GM23338 (cell line): Measurements from ENCODE around the gene CHRNA4. TPM values are rescaled to one million over a fixed set of nuclear protein-coding genes. Genes with fewer than 3 reads are reported as not detected.

ENCODE experiments used
- ATAC-seq: fragments of 200-7000 bp; cut with Tn5 transposase; 3 replicates; pipeline ENCODE4 v1.9.1; 2020
- DNase-seq: peaks from one replicate; pipeline ENCODE4 v3.0.0-alpha.2; 2015; ENCODE audit warnings: low spot score
- H2AFZ ChIP-seq: fragments of 200-600 bp; sonication (generic); 2 replicates; pipeline ENCODE4 v1.8.0; 2016; ENCODE audit warnings: antibody characterized with exemption, mild to moderate bottlenecking, moderate library complexity
- H3F3A ChIP-seq: fragments of 200-600 bp; sonication (generic); replicated peaks from 2 replicates; pipeline ENCODE4 v1.8.0; 2017; ENCODE audit warnings: antibody characterized with exemption, mixed run types, low read depth
- H3K27ac ChIP-seq: fragments of 200-600 bp; sonication (generic); 2 replicates; pipeline ENCODE4 v1.6.1; 2016; ENCODE audit warnings: low read depth
- H3K27me3 ChIP-seq: fragments of 200-600 bp; sonication (generic); 2 replicates; pipeline ENCODE4 v1.8.0; 2016; ENCODE audit warnings: mild to moderate bottlenecking, mixed run types, moderate library complexity; ENCODE audit not compliant: insufficient read depth
- H3K36me3 ChIP-seq: fragments of 200-600 bp; sonication (generic); 2 replicates; pipeline ENCODE4 v1.8.0; 2016; ENCODE audit warnings: mild to moderate bottlenecking; ENCODE audit not compliant: insufficient read depth
- H3K4me1 ChIP-seq: fragments of 200-600 bp; sonication (generic); 2 replicates; pipeline ENCODE4 v1.8.0; 2016; ENCODE audit warnings: mild to moderate bottlenecking, moderate library complexity; ENCODE audit not compliant: insufficient read depth
- H3K4me2 ChIP-seq: fragments of 200-600 bp; sonication (generic); 2 replicates; pipeline ENCODE4 v1.7.1; 2017; ENCODE audit warnings: mixed run types
- H3K4me3 ChIP-seq: fragments of 200-600 bp; sonication (generic); 2 replicates; pipeline ENCODE4 v1.6.1; 2016; ENCODE audit warnings: mixed run types
- H3K79me2 ChIP-seq: fragments of 200-600 bp; sonication (generic); replicated peaks from 2 replicates; pipeline ENCODE4 v1.8.0; 2017; ENCODE audit warnings: mild to moderate bottlenecking; ENCODE audit not compliant: insufficient read depth
- H3K9me2 ChIP-seq: fragments of 200-600 bp; sonication (generic); 2 replicates; pipeline ENCODE4 v1.8.0; 2017; ENCODE audit not compliant: insufficient read depth
- H4K20me1 ChIP-seq: fragments of 200-600 bp; sonication (generic); replicated peaks from 2 replicates; pipeline ENCODE4 v1.8.0; 2017; ENCODE audit warnings: mild to moderate bottlenecking; ENCODE audit not compliant: insufficient read depth
- H3K27ac Mint-ChIP-seq: 2 replicates; pipeline ENCODE4 v1.8.0; 2020; ENCODE audit warnings: inconsistent platforms, mild to moderate bottlenecking, moderate library complexity, mixed read lengths
- H3K27me3 Mint-ChIP-seq: 3 replicates; pipeline ENCODE4 v1.8.0; 2022; ENCODE audit warnings: low read depth, mild to moderate bottlenecking, moderate library complexity, mixed read lengths, inconsistent platforms; ENCODE audit not compliant: insufficient read depth, poor library complexity
- H3K36me3 Mint-ChIP-seq: 3 replicates; pipeline ENCODE4 v1.8.0; 2021; ENCODE audit warnings: low read depth, mild to moderate bottlenecking, inconsistent platforms, moderate library complexity, mixed read lengths
- H3K4me1 Mint-ChIP-seq: 3 replicates; pipeline ENCODE4 v1.8.0; 2020; ENCODE audit warnings: mild to moderate bottlenecking, inconsistent platforms, mixed read lengths
- H3K4me3 Mint-ChIP-seq: 3 replicates; pipeline ENCODE4 v1.8.0; 2021; ENCODE audit warnings: moderate library complexity, mild to moderate bottlenecking, inconsistent platforms, mixed read lengths
- H3K9me3 Mint-ChIP-seq: 3 replicates; pipeline ENCODE4 v1.8.0; 2020; ENCODE audit warnings: moderate library complexity, mild to moderate bottlenecking, inconsistent platforms, mixed read lengths
- CREB1 ChIP-seq: fragments of 250-450 bp; sonication (Bioruptor Pico); IDR thresholded peaks from 2 replicates; pipeline ENCODE4 v1.5.0; 2020; ENCODE audit warnings: low read depth, mild to moderate bottlenecking, moderate library complexity
- CTCF ChIP-seq, 2 experiments: fragments of 200-600 bp in 1 of 2; sonication (generic) in 1 of 2; conservative IDR thresholded peaks; 2 replicates each; pipeline versions ENCODE4 v1.5.1 to v1.6.1; 2016 to 2017; ENCODE audit warnings: antibody characterized with exemption in 2 of 2, low read depth in 2 of 2, mild to moderate bottlenecking in 2 of 2, moderate library complexity in 1 of 2
- ETS1 ChIP-seq: IDR thresholded peaks from 2 replicates; pipeline ENCODE4 v1.6.1; 2016; ENCODE audit warnings: antibody characterized with exemption
- EZH2 ChIP-seq: fragments of 200-600 bp; sonication (generic); IDR thresholded peaks from one replicate; pipeline ENCODE4 v1.8.0; 2017; ENCODE audit warnings: antibody characterized with exemption, mild to moderate bottlenecking, low read depth; ENCODE audit not compliant: unreplicated experiment
- EZH2phosphoT487 ChIP-seq: fragments of 200-600 bp; sonication (generic); IDR thresholded peaks from one replicate; pipeline ENCODE4 v1.8.1; 2018; ENCODE audit warnings: antibody characterized with exemption; ENCODE audit not compliant: unreplicated experiment
- JUNB ChIP-seq: IDR thresholded peaks from one replicate; pipeline ENCODE4 v1.6.1; 2016; ENCODE audit warnings: antibody characterized with exemption; ENCODE audit not compliant: unreplicated experiment
- NANOG ChIP-seq: IDR thresholded peaks from 2 replicates; pipeline ENCODE4 v1.6.1; 2016; ENCODE audit warnings: antibody characterized with exemption, borderline replicate concordance
- POLR2AphosphoS5 ChIP-seq: IDR thresholded peaks from 2 replicates; pipeline ENCODE4 v1.6.1; 2016; ENCODE audit warnings: antibody characterized with exemption, low read depth
- STAT1 ChIP-seq: IDR thresholded peaks from one replicate; pipeline ENCODE4 v1.6.1; 2016; ENCODE audit warnings: antibody characterized with exemption; ENCODE audit not compliant: unreplicated experiment
- ZNF114 ChIP-seq: fragments of 250-450 bp; sonication (Bioruptor Pico); IDR thresholded peaks from 2 replicates; pipeline ENCODE4 v1.5.0; 2020; ENCODE audit warnings: mild to moderate bottlenecking, moderate library complexity
- ZNF331 ChIP-seq: fragments of 250-450 bp; sonication (Bioruptor Pico); IDR thresholded peaks from 2 replicates; pipeline ENCODE4 v1.5.0; 2020; ENCODE audit warnings: low read depth, mild to moderate bottlenecking, moderate library complexity
- polyA plus RNA-seq: library from polyadenylated mRNA; unstranded; fragments of >200 nt; fragmentation: Nextera tagmentation; extraction: Ambion mirVana; gene quantifications from 2 replicates; pipeline ENCODE4 v1.2.1, GENCODE V29; 2016
- total RNA-seq: library from RNA; depleted of rRNA; stranded (reverse); fragments of >200 nt; shearing (Covaris generic); gene quantifications from 2 replicates; pipeline ENCODE4 v1.2.3, GENCODE V29; 2014
- TF ChIP-seq, protein P1 (sequence below): IDR thresholded peaks from one replicate; pipeline ENCODE4 v1.6.1; 2018; ENCODE audit warnings: antibody characterized with exemption; ENCODE audit not compliant: unreplicated experiment
- TF ChIP-seq, protein P2 (sequence below): fragments of 250-450 bp; sonication (Bioruptor Pico); IDR thresholded peaks from 2 replicates; pipeline ENCODE4 v1.5.0; 2020; ENCODE audit warnings: mild to moderate bottlenecking, moderate library complexity

CHRNA4 gene
- total and polyA plus RNA-seq, 2 experiments from 2014 or later: 2.7 to 3.9 TPM

GRCh38 chr20:63336232-63336752 is 24.9 kb downstream of the CHRNA4 start:
- Mint-ChIP-seq H3K27me3 (peaks cover 33% of the 10 kb centered on the region), H3K4me1 (peaks cover 4% of the 10 kb centered on the region; the same call in 1 of the 3 replicates), H3K4me3 (no peak overlapping the region), H3K9me3 (peaks cover 42% of the 10 kb centered on the region), H3K36me3 (peaks cover 22% of the 10 kb centered on the region), H3K27ac (no peak overlapping the region)
- Histone ChIP-seq H3K4me1 (no peaks in the 10 kb centered on the region), H3F3A (no peaks in the 10 kb centered on the region), H3K79me2 (no peaks in the 10 kb centered on the region), H3K36me3 (no peaks in the 10 kb centered on the region), H3K27me3 (no peaks in the 10 kb centered on the region), H3K4me3 (no peak overlapping the region), H2AFZ (no peak overlapping the region), H3K9me2 (peaks cover 3% of the 10 kb centered on the region; the same call in 1 of the 2 replicates), H3K27ac (no peak overlapping the region), H4K20me1 (no peaks in the 10 kb centered on the region), H3K4me2 (no peak overlapping the region)
- TF ChIP-seq ETS1 (no peak), ZNF331 (no peak), EZH2phosphoT487 (no peak), POLR2AphosphoS5 (no peak), JUNB (no peak), EZH2 (no peak), ZNF114 (CRISPR knock-in tag) (no peak), NANOG (no peak), CREB1 (CRISPR knock-in tag) (no peak), STAT1 (no peak), CTCF (conservative IDR thresholded peaks at IDR 0.05; ENCODE audit: low read depth in 2 of 2) (no peak)
- TF ChIP-seq, protein P1, sequence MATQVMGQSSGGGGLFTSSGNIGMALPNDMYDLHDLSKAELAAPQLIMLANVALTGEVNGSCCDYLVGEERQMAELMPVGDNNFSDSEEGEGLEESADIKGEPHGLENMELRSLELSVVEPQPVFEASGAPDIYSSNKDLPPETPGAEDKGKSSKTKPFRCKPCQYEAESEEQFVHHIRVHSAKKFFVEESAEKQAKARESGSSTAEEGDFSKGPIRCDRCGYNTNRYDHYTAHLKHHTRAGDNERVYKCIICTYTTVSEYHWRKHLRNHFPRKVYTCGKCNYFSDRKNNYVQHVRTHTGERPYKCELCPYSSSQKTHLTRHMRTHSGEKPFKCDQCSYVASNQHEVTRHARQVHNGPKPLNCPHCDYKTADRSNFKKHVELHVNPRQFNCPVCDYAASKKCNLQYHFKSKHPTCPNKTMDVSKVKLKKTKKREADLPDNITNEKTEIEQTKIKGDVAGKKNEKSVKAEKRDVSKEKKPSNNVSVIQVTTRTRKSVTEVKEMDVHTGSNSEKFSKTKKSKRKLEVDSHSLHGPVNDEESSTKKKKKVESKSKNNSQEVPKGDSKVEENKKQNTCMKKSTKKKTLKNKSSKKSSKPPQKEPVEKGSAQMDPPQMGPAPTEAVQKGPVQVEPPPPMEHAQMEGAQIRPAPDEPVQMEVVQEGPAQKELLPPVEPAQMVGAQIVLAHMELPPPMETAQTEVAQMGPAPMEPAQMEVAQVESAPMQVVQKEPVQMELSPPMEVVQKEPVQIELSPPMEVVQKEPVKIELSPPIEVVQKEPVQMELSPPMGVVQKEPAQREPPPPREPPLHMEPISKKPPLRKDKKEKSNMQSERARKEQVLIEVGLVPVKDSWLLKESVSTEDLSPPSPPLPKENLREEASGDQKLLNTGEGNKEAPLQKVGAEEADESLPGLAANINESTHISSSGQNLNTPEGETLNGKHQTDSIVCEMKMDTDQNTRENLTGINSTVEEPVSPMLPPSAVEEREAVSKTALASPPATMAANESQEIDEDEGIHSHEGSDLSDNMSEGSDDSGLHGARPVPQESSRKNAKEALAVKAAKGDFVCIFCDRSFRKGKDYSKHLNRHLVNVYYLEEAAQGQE: no peak
- TF ChIP-seq, protein P2, sequence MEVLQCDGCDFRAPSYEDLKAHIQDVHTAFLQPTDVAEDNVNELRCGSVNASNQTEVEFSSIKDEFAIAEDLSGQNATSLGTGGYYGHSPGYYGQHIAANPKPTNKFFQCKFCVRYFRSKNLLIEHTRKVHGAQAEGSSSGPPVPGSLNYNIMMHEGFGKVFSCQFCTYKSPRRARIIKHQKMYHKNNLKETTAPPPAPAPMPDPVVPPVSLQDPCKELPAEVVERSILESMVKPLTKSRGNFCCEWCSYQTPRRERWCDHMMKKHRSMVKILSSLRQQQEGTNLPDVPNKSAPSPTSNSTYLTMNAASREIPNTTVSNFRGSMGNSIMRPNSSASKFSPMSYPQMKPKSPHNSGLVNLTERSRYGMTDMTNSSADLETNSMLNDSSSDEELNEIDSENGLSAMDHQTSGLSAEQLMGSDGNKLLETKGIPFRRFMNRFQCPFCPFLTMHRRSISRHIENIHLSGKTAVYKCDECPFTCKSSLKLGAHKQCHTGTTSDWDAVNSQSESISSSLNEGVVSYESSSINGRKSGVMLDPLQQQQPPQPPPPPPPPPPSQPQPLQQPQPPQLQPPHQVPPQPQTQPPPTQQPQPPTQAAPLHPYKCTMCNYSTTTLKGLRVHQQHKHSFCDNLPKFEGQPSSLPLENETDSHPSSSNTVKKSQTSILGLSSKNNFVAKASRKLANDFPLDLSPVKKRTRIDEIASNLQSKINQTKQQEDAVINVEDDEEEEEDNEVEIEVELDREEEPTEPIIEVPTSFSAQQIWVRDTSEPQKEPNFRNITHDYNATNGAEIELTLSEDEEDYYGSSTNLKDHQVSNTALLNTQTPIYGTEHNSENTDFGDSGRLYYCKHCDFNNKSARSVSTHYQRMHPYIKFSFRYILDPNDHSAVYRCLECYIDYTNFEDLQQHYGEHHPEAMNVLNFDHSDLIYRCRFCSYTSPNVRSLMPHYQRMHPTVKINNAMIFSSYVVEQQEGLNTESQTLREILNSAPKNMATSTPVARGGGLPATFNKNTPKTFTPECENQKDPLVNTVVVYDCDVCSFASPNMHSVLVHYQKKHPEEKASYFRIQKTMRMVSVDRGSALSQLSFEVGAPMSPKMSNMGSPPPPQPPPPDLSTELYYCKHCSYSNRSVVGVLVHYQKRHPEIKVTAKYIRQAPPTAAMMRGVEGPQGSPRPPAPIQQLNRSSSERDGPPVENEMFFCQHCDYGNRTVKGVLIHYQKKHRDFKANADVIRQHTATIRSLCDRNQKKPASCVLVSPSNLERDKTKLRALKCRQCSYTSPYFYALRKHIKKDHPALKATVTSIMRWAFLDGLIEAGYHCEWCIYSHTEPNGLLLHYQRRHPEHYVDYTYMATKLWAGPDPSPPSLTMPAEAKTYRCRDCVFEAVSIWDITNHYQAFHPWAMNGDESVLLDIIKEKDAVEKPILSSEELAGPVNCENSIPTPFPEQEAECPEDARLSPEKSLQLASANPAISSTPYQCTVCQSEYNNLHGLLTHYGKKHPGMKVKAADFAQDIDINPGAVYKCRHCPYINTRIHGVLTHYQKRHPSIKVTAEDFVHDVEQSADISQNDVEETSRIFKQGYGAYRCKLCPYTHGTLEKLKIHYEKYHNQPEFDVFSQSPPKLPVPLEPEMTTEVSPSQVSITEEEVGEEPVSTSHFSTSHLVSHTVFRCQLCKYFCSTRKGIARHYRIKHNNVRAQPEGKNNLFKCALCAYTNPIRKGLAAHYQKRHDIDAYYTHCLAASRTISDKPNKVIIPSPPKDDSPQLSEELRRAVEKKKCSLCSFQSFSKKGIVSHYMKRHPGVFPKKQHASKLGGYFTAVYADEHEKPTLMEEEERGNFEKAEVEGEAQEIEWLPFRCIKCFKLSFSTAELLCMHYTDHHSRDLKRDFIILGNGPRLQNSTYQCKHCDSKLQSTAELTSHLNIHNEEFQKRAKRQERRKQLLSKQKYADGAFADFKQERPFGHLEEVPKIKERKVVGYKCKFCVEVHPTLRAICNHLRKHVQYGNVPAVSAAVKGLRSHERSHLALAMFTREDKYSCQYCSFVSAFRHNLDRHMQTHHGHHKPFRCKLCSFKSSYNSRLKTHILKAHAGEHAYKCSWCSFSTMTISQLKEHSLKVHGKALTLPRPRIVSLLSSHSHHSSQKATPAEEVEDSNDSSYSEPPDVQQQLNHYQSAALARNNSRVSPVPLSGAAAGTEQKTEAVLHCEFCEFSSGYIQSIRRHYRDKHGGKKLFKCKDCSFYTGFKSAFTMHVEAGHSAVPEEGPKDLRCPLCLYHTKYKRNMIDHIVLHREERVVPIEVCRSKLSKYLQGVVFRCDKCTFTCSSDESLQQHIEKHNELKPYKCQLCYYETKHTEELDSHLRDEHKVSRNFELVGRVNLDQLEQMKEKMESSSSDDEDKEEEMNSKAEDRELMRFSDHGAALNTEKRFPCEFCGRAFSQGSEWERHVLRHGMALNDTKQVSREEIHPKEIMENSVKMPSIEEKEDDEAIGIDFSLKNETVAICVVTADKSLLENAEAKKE (CRISPR knock-in tag): no peak
- ATAC-seq: no peak
- DNase-seq: no peak
